Midbrain (tissue), 1 donor: ENCODE data around the gene ABCC4.
A peak's percentile ranks its signal among the peaks of the same experiment; 100 is the strongest.
"Not testable (repeated sequence)": the region's sequence is repeated elsewhere in the genome, so short reads cannot be mapped to it uniquely, and the experiment has no call there.

Experiments used
- DNase-seq: peaks from one replicate; lab custom pipeline; 2025; lab: John Stamatoyannopoulos, UW

ABCC4 gene

GRCh38 chr13:95195146-95195545 lies 106.1 kb downstream of the ABCC4 start:
- peak; percentile 38 for DNase-seq

- peak; percentile 46 for DNase-seq
These were observed 107.6 kb downstream of the ABCC4 start for GRCh38 chr13:95193509-95194230.

- no peak for DNase-seq
These were observed 108.3 kb downstream of the ABCC4 start for GRCh38 chr13:95192998-95193397.

- DNase-seq, result not testable (repeated sequence)
These were observed 108.7 kb downstream of the ABCC4 start for GRCh38 chr13:95192564-95192945.

GRCh38 chr13:95191821-95192563 lies 109.3 kb downstream of the ABCC4 start:
- peak; percentile 76 for DNase-seq

GRCh38 chr13:95188128-95188527 lies 113.1 kb downstream of the ABCC4 start:
- DNase-seq, result no peak

- DNase-seq, result peak; percentile 9
These were observed 115.4 kb downstream of the ABCC4 start for GRCh38 chr13:95185851-95186250.

- DNase-seq, result no peak
These were observed 115.9 kb downstream of the ABCC4 start for GRCh38 chr13:95185311-95185710.

GRCh38 chr13:95184317-95184716 lies 116.9 kb downstream of the ABCC4 start:
- no peak for DNase-seq

GRCh38 chr13:95182570-95183265 lies 118.5 kb downstream of the ABCC4 start:
- no peak for DNase-seq

GRCh38 chr13:95181586-95181985 lies 119.7 kb downstream of the ABCC4 start:
- DNase-seq, result no peak

GRCh38 chr13:95180513-95181245 lies 120.6 kb downstream of the ABCC4 start:
- no peak for DNase-seq

- no peak for DNase-seq
These were observed 124.5 kb downstream of the ABCC4 start for GRCh38 chr13:95176611-95177259.

GRCh38 chr13:95174517-95174916 lies 126.7 kb downstream of the ABCC4 start:
- no peak for DNase-seq

- no peak for DNase-seq
These were observed 133.1 kb downstream of the ABCC4 start for GRCh38 chr13:95168191-95168590.

GRCh38 chr13:95167003-95167402 lies 134.2 kb downstream of the ABCC4 start:
- DNase-seq, result not testable (repeated sequence)

- DNase-seq, result no peak
These were observed 136.4 kb downstream of the ABCC4 start for GRCh38 chr13:95164830-95165229.

GRCh38 chr13:95160112-95160906 lies 140.9 kb downstream of the ABCC4 start:
- no peak for DNase-seq

GRCh38 chr13:95159458-95159857 lies 141.8 kb downstream of the ABCC4 start:
- DNase-seq, result no peak

- DNase-seq, result no peak
These were observed 145.0 kb downstream of the ABCC4 start for GRCh38 chr13:95156208-95156607.

- no peak for DNase-seq
These were observed 145.7 kb downstream of the ABCC4 start for GRCh38 chr13:95155504-95155903.
